Karpas-422 (cell line): ENCODE measurements around the gene ATAD3A. TPM values are rescaled to one million over a fixed set of nuclear protein-coding genes. Genes with fewer than 3 reads are reported as not detected.

ENCODE experiments used
- DNase-seq: peaks from one replicate; pipeline ENCODE4 v3.0.0-alpha.2; 2015
- H2AFZ ChIP-seq: fragments of 200-600 bp; sonication (generic); 2 replicates; pipeline ENCODE4 v1.6.1; 2014; ENCODE audit warnings: antibody characterized with exemption, low read length, mixed read lengths
- H3K27ac ChIP-seq: fragments of 200-600 bp; sonication (generic); 2 replicates; pipeline ENCODE4 v1.5.1; 2014; ENCODE audit warnings: mild to moderate bottlenecking, low read length, moderate library complexity
- H3K27me3 ChIP-seq: fragments of 200-600 bp; sonication (generic); 2 replicates; pipeline ENCODE4 v1.6.1; 2014; ENCODE audit warnings: low read length, mixed read lengths
- H3K36me3 ChIP-seq: fragments of 200-600 bp; sonication (generic); 2 replicates; pipeline ENCODE4 v1.6.1; 2014; ENCODE audit warnings: low read length, mixed read lengths; ENCODE audit not compliant: insufficient read depth
- H3K4me1 ChIP-seq: fragments of 200-600 bp; sonication (generic); 2 replicates; pipeline ENCODE4 v1.6.1; 2014; ENCODE audit warnings: mild to moderate bottlenecking, low read length, mixed read lengths
- H3K4me2 ChIP-seq: fragments of 200-600 bp; sonication (generic); 2 replicates; pipeline ENCODE4 v1.6.1; 2014; ENCODE audit warnings: low read length, low read depth, mild to moderate bottlenecking; ENCODE audit not compliant: poor library complexity, severe bottlenecking
- H3K4me3 ChIP-seq: fragments of 200-600 bp; sonication (generic); 2 replicates; pipeline ENCODE4 v1.5.1; 2014; ENCODE audit warnings: mild to moderate bottlenecking, antibody characterized with exemption, low read length, mixed read lengths
- H3K79me2 ChIP-seq: fragments of 200-600 bp; sonication (generic); 2 replicates; pipeline ENCODE4 v1.6.1; 2014; ENCODE audit warnings: mild to moderate bottlenecking, low read length, mixed read lengths
- H3K9ac ChIP-seq: fragments of 200-600 bp; sonication (generic); 2 replicates; pipeline ENCODE4 v1.6.0; 2014; ENCODE audit warnings: low read length
- H3K9me2 ChIP-seq: fragments of 200-600 bp; sonication (generic), shearing (Covaris generic); replicated peaks from 2 replicates; pipeline ENCODE4 v1.6.0; 2014; ENCODE audit warnings: mild to moderate bottlenecking, low read length, moderate library complexity; ENCODE audit not compliant: insufficient read depth
- H3K9me3 ChIP-seq: fragments of 300-700, 200-600 bp; sonication (generic); 2 replicates; pipeline ENCODE4 v1.6.1; 2014; ENCODE audit warnings: low read length, mixed read lengths
- H4K20me1 ChIP-seq: fragments of 200-600 bp; sonication (generic); 2 replicates; pipeline ENCODE4 v1.6.1; 2014; ENCODE audit warnings: mild to moderate bottlenecking, antibody characterized with exemption, low read length, low read depth; ENCODE audit not compliant: insufficient read depth
- total RNA-seq: library from RNA; depleted of rRNA; stranded (reverse); fragments of >200 nt; shearing (Covaris generic); gene quantifications from 2 replicates; pipeline ENCODE4 v1.2.3, GENCODE V29; 2014; ENCODE audit warnings: low replicate concordance

ATAD3A gene
- total RNA-seq, 1 experiment from 2014 or later: 12.5 TPM

DNA sequence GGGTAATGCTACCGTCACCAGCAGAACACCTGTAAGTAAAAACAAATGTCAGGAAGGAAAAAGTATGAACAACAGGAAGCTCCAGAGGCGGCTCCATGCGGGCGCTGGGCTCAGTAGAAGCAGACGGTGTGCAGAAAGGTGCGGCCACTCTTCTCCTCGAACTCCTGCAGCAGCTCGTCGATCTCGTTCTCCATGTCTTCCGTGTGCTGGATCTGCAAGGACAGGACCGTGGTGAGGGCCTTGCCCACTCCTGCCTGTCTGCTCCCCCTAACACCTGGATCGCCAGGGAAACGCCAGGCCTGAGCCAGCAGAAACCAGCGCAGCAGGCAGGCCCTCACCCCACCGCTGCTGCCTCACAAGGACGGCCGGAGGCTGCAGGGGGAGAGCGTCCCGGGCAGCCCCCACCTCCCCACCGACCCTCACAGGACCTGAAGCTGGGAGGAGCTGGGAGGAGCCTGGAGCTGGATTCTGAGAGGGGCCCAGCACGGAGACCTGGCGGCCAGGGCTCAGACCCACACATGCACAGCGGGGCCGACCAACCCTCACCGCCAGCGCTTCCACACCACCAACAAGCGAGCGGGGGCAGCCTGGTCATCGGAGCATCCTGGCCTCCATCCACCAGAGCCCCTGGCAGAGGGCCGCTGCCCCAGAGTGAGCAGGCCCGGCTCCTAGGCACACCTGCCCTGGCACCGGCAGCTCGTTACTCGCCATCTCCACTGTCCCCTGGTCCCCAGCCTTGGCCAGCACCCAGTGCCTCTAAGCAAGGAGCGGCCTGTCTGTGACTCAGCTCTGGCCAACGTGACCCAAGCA, 30.2 kb downstream of the ATAD3A start:
- H3K4me2 ChIP-seq: no peak overlapping the region
- H3K4me1 ChIP-seq: no peaks in the 10 kb centered on the region
- H3K27ac ChIP-seq: no peak overlapping the region
- H3K9me2 ChIP-seq: no peaks in the 10 kb centered on the region
- no peak overlapping the region for H2AFZ ChIP-seq
- DNase-seq: no peak
- no peaks in the 10 kb centered on the region for H4K20me1 ChIP-seq
- no peak overlapping the region for H3K4me3 ChIP-seq
- no peaks in the 10 kb centered on the region for H3K27me3 ChIP-seq
- no peak overlapping the region for H3K9ac ChIP-seq
- H3K9me3 ChIP-seq: no peaks in the 10 kb centered on the region
- H3K36me3 ChIP-seq: no peaks in the 10 kb centered on the region
- H3K79me2 ChIP-seq: no peaks in the 10 kb centered on the region

DNA sequence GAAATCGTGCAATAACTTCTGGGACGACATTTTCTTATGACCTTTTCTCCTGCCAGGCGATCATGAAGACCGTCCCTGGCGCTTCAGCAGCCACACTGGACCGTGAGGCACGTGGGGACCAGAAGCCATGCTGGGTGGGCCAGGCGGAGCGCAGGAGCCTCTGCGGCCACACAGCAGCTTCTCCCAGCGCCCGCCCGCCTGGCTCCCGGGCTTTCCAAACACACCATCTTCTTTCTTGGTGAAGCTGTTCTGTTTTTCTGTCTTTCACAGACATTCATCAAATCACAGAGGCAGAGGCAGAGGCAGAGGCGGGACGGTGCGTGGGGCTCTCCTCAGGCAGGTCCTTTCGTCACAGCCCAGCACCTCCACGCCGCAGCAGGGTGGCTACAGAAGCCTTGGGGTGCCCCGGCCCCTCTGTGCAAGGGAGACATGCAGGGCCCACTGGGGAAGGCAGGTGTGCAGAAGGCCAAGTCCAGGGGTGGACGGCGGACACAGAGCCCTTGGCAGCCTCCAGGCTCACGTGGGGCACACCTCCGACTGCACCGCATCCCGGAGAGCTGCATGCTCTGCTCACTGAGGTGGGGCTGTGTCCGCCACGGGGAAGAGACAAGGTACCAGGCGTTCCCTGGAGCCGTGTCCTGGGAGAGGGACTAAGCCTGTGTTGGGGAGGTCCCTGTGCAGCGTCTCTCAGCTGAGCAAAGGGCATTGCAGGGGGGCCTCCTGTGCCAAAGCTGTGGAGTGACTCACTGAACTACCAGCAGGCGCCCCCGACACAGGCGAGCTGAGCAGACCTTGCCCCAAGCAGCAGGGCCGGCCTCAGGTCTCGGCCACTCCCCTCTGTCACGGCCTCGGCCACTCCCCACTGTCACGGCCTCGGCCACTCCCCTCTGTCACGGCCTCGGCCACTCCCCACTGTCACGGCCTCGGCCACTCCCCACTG, 31.1 kb downstream of the ATAD3A start:
- H3K4me2 ChIP-seq: no peak overlapping the region
- no peaks in the 10 kb centered on the region for H3K9me2 ChIP-seq
- H4K20me1 ChIP-seq: no peaks in the 10 kb centered on the region
- H3K4me1 ChIP-seq: no peaks in the 10 kb centered on the region
- no peak overlapping the region for H3K4me3 ChIP-seq
- H3K9ac ChIP-seq: no peak overlapping the region
- H3K27ac ChIP-seq: no peak overlapping the region
- no peak for DNase-seq
- no peaks in the 10 kb centered on the region for H3K27me3 ChIP-seq
- H2AFZ ChIP-seq: no peak overlapping the region
- no peaks in the 10 kb centered on the region for H3K9me3 ChIP-seq
- no peaks in the 10 kb centered on the region for H3K36me3 ChIP-seq
- no peaks in the 10 kb centered on the region for H3K79me2 ChIP-seq

DNA sequence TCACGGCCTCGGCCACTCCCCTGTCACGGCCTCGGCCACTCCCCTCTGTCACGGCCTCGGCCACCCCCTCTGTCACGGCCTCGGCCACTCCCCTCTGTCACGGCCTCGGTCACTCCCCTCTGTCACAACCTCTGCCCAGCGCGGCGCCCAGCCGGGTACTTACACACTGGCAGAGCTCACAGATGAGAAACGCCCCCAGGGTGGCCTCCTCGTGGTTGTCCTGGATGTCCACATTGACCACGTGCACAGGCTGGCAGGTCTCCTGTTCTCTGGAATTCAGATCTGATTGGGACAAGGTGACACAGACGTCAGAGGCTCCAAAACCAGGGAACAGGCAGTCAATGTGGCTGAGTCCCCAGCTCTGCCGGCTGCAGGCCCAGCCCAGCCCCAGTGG, 31.7 kb downstream of the ATAD3A start:
- no peak for DNase-seq

GRCh38 chr1:1544544-1544943, 32.6 kb downstream of the ATAD3A start:
- no peaks in the 10 kb centered on the region for H3K36me3 ChIP-seq
- DNase-seq: no peak

More for the DNA sequence above, 31.7 kb downstream of the ATAD3A start:
- Histone ChIP-seq H3K27me3 (no peaks in the 10 kb centered on the region), H2AFZ (no peak overlapping the region), H3K4me3 (no peak overlapping the region), H3K27ac (no peak overlapping the region), H3K36me3 (no peaks in the 10 kb centered on the region), H4K20me1 (no peaks in the 10 kb centered on the region), H3K9me2 (no peaks in the 10 kb centered on the region), H3K4me1 (no peaks in the 10 kb centered on the region), H3K9me3 (no peaks in the 10 kb centered on the region), H3K79me2 (no peaks in the 10 kb centered on the region), H3K9ac (no peak overlapping the region), H3K4me2 (no peak overlapping the region)

GRCh38 chr1:1545946-1546737, 34.2 kb downstream of the ATAD3A start:
- no peaks in the 10 kb centered on the region for H3K27me3 ChIP-seq
- H3K79me2 ChIP-seq: peaks cover 5% of the 10 kb centered on the region; the same call in 1 of the 2 replicates
- H3K9me2 ChIP-seq: no peaks in the 10 kb centered on the region
- no peak overlapping the region for H3K9ac ChIP-seq
- no peak overlapping the region for H2AFZ ChIP-seq
- DNase-seq: no peak
- H3K4me2 ChIP-seq: no peak overlapping the region
- H3K36me3 ChIP-seq: no peaks in the 10 kb centered on the region
- H3K9me3 ChIP-seq: no peaks in the 10 kb centered on the region
- H3K4me1 ChIP-seq: no peaks in the 10 kb centered on the region
- no peak overlapping the region for H3K4me3 ChIP-seq
- no peaks in the 10 kb centered on the region; the same call in 1 of the 2 replicates for H4K20me1 ChIP-seq
- H3K27ac ChIP-seq: no peak overlapping the region

More at GRCh38 chr1:1544544-1544943, 32.6 kb downstream of the ATAD3A start:
- H3K9me3 ChIP-seq: no peaks in the 10 kb centered on the region
- H3K9ac ChIP-seq: no peak overlapping the region
- no peaks in the 10 kb centered on the region for H3K79me2 ChIP-seq
- H4K20me1 ChIP-seq: no peaks in the 10 kb centered on the region
- no peak overlapping the region for H3K27ac ChIP-seq
- no peak overlapping the region for H3K4me2 ChIP-seq
- H2AFZ ChIP-seq: no peak overlapping the region
- H3K9me2 ChIP-seq: no peaks in the 10 kb centered on the region
- H3K4me1 ChIP-seq: no peaks in the 10 kb centered on the region
- no peak overlapping the region for H3K4me3 ChIP-seq
- no peaks in the 10 kb centered on the region for H3K27me3 ChIP-seq

- H3K36me3 ChIP-seq: no peaks in the 10 kb centered on the region
- no peaks in the 10 kb centered on the region for H3K9me2 ChIP-seq
- no peaks in the 10 kb centered on the region for H3K27me3 ChIP-seq
- no peak overlapping the region for H3K4me2 ChIP-seq
- peaks cover under 1% of the 10 kb centered on the region; the same call in 1 of the 2 replicates for H4K20me1 ChIP-seq
- H2AFZ ChIP-seq: no peak overlapping the region
- H3K4me3 ChIP-seq: no peak overlapping the region
- no peak overlapping the region for H3K9ac ChIP-seq
- DNase-seq: no peak
- H3K27ac ChIP-seq: no peak overlapping the region
- H3K79me2 ChIP-seq: peaks cover 5% of the 10 kb centered on the region; the same call in 1 of the 2 replicates
- H3K9me3 ChIP-seq: no peaks in the 10 kb centered on the region
- H3K4me1 ChIP-seq: no peaks in the 10 kb centered on the region
Observed at GRCh38 chr1:1547011-1547410, 35.0 kb downstream of the ATAD3A start.

DNA sequence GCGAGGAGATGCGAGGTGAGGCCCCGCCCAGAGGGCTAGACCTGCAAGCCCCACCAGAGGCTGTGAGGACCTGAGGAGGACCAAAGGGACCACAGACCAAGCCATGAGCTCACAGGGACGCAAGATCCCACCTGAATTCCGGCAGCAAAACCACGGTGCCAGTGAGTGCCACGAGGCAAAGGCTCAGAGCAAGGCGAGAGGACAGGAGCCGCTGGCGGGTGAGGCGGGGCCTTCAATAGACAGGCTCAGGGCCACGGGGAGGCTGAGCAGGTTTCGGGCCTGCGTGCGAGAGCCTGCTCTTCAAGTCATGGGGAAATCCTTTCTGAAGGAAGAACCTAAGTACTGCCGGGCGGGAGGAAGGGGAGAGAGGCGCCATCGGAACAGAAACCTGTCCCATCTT, 35.5 kb downstream of the ATAD3A start:
- no peak overlapping the region for H3K9ac ChIP-seq
- H3K27me3 ChIP-seq: no peaks in the 10 kb centered on the region
- H4K20me1 ChIP-seq: peaks cover 3% of the 10 kb centered on the region; the same call in 1 of the 2 replicates
- peaks cover 5% of the 10 kb centered on the region; the same call in 1 of the 2 replicates for H3K79me2 ChIP-seq
- no peaks in the 10 kb centered on the region for H3K9me2 ChIP-seq
- no peaks in the 10 kb centered on the region for H3K36me3 ChIP-seq
- no peak overlapping the region for H3K27ac ChIP-seq
- H2AFZ ChIP-seq: no peak overlapping the region
- no peaks in the 10 kb centered on the region for H3K9me3 ChIP-seq
- H3K4me3 ChIP-seq: no peak overlapping the region
- no peak for DNase-seq
- no peaks in the 10 kb centered on the region for H3K4me1 ChIP-seq
- H3K4me2 ChIP-seq: no peak overlapping the region
